Activated T-helper 2 cell treated with anti-CD3 and anti-CD28 coated beads, Interferon-gamma antibody, Interleukin-2, Interleukin-4, amounts not matched to agents 10 μg/mL and 5 μg/mL and 100 μg/mL, durations not matched to agents 14 hours and 24 hours and 36 hours (primary cell): ENCODE results near the gene ARSD. TPM values are rescaled to one million over a fixed set of nuclear protein-coding genes. Genes with fewer than 3 reads are reported as not detected.
"Not testable (repeated sequence)": the region's sequence is repeated elsewhere in the genome, so short reads cannot be mapped to it uniquely, and the experiment has no call there.

ENCODE experiments used
- DNase-seq: peaks from one replicate; pipeline ENCODE4 v3.0.0; 2021; ENCODE audit warnings: low spot score
- H3K27ac Mint-ChIP-seq: one replicate; pipeline ENCODE4 v1.8.0; 2021; ENCODE audit warnings: mixed read lengths
- H3K27me3 Mint-ChIP-seq: one replicate; pipeline ENCODE4 v1.8.0; 2021; ENCODE audit warnings: low read depth, mixed read lengths
- H3K36me3 Mint-ChIP-seq: one replicate; pipeline ENCODE4 v1.8.0; 2021; ENCODE audit warnings: low read depth, mixed read lengths
- H3K4me1 Mint-ChIP-seq: one replicate; pipeline ENCODE4 v1.8.0; 2021; ENCODE audit warnings: low read depth, mixed read lengths
- H3K4me3 Mint-ChIP-seq: one replicate; pipeline ENCODE4 v1.8.0; 2021; ENCODE audit warnings: low read depth, mild to moderate bottlenecking, moderate library complexity, mixed read lengths
- H3K9me3 Mint-ChIP-seq: one replicate; pipeline ENCODE4 v1.8.0; 2021; ENCODE audit warnings: mixed read lengths
- intact Hi-C: fragments of 100-400 bp; cut with micrococcal nuclease; formaldehyde crosslinking; loops from one replicate; pipeline ENCODE4 v1.15.1; 2023
- total RNA-seq: library from RNA; stranded (reverse); gene quantifications from 2 replicates; pipeline ENCODE4 v1.2.3, GENCODE V29; 2022

The ARSD gene
- total RNA-seq, 1 donor from 2014 or later = 2.1 TPM

GRCh38 chrX:2960861-2961515 is 31.8 kb upstream of the ARSD start:
- Mint-ChIP-seq H3K27ac (no peak overlapping the region), H3K9me3 (no peaks in the 10 kb centered on the region)

GRCh38 chrX:2958199-2958598 is 29.1 kb upstream of the ARSD start:
- Mint-ChIP-seq H3K36me3 (no peaks in the 10 kb centered on the region), H3K4me1 (no peaks in the 10 kb centered on the region), H3K27ac (no peak overlapping the region), H3K9me3 (no peaks in the 10 kb centered on the region), H3K4me3 (no peak overlapping the region), H3K27me3 (no peaks in the 10 kb centered on the region)
- DNase-seq = no peak
- intact Hi-C loops = no loop called here

More at GRCh38 chrX:2960861-2961515, 31.8 kb upstream of the ARSD start:
- Mint-ChIP-seq H3K36me3 (no peaks in the 10 kb centered on the region), H3K4me1 (no peaks in the 10 kb centered on the region), H3K4me3 (no peak overlapping the region), H3K27me3 (no peaks in the 10 kb centered on the region)
- DNase-seq = no peak
- intact Hi-C loops = no loop called here

GRCh38 chrX:2955838-2956237 is 26.7 kb upstream of the ARSD start:
- no peak for DNase-seq
- Mint-ChIP-seq H3K36me3 (no peaks in the 10 kb centered on the region), H3K27ac (no peak overlapping the region), H3K27me3 (no peaks in the 10 kb centered on the region), H3K4me3 (no peak overlapping the region), H3K4me1 (no peaks in the 10 kb centered on the region), H3K9me3 (no peaks in the 10 kb centered on the region)
- intact Hi-C loops = no loop called here

GRCh38 chrX:2955281-2955680 is 26.1 kb upstream of the ARSD start:
- Mint-ChIP-seq H3K27ac (no peak overlapping the region), H3K27me3 (no peaks in the 10 kb centered on the region), H3K36me3 (no peaks in the 10 kb centered on the region), H3K4me1 (no peaks in the 10 kb centered on the region), H3K9me3 (no peaks in the 10 kb centered on the region), H3K4me3 (no peak overlapping the region)
- DNase-seq = no peak
- intact Hi-C loops = no loop called here

GRCh38 chrX:2954541-2954940 is 25.4 kb upstream of the ARSD start:
- Mint-ChIP-seq H3K27me3 (no peaks in the 10 kb centered on the region), H3K4me3 (no peak overlapping the region), H3K9me3 (no peaks in the 10 kb centered on the region), H3K27ac (no peak overlapping the region), H3K4me1 (no peaks in the 10 kb centered on the region), H3K36me3 (no peaks in the 10 kb centered on the region)
- intact Hi-C loops = no loop called here
- DNase-seq = no peak

- intact Hi-C loops = not testable (repeated sequence)
These were observed 8.8 kb upstream of the ARSD start for GRCh38 chrX:2937942-2938341.

DNA sequence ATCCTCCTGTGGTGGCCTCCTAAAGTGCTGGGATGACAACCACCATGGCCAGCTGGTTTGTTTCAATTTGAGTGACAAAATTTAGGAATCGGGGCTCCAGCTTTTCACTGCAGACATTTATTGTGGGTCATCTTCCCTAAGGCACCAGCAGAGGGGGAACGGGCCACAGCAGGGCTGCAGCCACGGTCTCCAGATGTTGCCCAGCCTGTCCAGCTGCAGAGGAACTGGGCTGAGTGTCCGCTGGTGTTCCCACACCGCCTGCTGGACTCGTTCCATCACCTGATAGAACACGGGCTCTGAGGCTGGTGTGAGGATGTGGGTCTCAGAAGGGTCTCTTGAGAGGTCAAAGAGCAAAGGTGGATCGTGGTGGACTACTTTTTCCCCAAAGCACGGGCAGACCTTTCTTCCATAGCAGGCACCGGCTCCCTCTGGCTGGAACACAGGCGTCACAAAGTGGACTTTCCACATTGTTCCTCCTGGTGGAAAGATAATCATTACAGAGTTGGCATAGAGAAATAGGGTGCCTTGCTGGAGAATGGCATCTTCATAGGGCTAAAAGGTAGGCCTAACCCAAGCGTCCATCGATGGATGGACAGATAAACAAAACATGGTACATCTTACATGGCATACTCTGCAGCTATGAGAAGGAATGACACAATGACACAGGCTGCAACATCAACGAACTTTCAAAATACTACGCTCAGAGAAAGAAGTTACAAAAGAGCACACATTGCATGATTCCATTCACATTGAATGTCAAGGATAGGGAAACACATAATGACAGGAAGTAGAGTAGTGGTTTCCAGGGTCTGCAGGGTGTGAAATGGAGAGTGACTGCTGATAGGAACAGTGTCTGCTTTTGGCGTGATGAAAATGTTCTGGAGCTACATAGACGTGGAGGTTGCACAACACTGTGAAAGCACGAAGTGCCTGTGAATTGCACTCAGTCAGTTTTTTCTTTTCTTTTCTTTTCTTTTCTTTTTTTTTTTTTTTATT is 5.9 kb upstream of the ARSD start:
- Mint-ChIP-seq H3K27me3 (peaks cover 3% of the 10 kb centered on the region), H3K27ac (no peak overlapping the region), H3K9me3 (peaks cover 4% of the 10 kb centered on the region), H3K4me1 (no peaks in the 10 kb centered on the region), H3K36me3 (no peaks in the 10 kb centered on the region), H3K4me3 (no peak overlapping the region)
- intact Hi-C loops = no loop called here
- no peak for DNase-seq

More at GRCh38 chrX:2937942-2938341, 8.8 kb upstream of the ARSD start:
- H3K27ac Mint-ChIP-seq, H3K4me1 Mint-ChIP-seq, H3K36me3 Mint-ChIP-seq, H3K4me3 Mint-ChIP-seq, H3K27me3 Mint-ChIP-seq, DNase-seq, H3K9me3 Mint-ChIP-seq: not testable (repeated sequence)

- intact Hi-C loops = no loop called here
These were observed 4.2 kb upstream of the ARSD start for GRCh38 chrX:2933125-2933900.

GRCh38 chrX:2931612-2932011 is 2.5 kb upstream of the ARSD start:
- Mint-ChIP-seq H3K36me3 (no peaks in the 10 kb centered on the region), H3K27me3 (peaks cover 4% of the 10 kb centered on the region), H3K9me3 (peaks cover 4% of the 10 kb centered on the region), H3K4me3 (no peak overlapping the region), H3K4me1 (no peaks in the 10 kb centered on the region), H3K27ac (no peak overlapping the region)
- intact Hi-C loops = no loop called here
- DNase-seq = no peak

More at GRCh38 chrX:2933125-2933900, 4.2 kb upstream of the ARSD start:
- H3K4me1 Mint-ChIP-seq = no peaks in the 10 kb centered on the region
- H3K27ac Mint-ChIP-seq = no peak overlapping the region
- DNase-seq = no peak
- no peaks in the 10 kb centered on the region for H3K36me3 Mint-ChIP-seq
- no peak overlapping the region for H3K4me3 Mint-ChIP-seq
- H3K9me3 Mint-ChIP-seq = peaks cover 4% of the 10 kb centered on the region
- H3K27me3 Mint-ChIP-seq = peaks cover 4% of the 10 kb centered on the region

DNA sequence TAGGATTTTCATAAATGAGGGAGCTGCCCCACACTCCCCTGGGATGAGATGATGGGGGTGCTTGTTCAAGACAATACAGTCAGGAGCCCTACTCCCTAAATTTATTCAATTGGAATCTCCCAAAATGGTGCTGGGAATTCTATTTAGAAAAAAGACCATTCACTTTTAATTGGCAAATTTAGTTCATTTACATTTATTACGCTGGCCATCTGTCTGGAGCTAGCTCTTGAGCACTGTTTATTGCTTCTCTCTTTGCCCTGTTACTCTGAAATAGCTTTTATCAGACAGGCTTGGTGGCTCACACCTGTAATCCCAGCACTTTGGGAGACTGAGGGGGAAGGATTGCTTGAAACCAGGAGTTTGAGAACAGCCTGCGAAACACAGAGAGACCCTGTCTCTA is 2.0 kb upstream of the ARSD start:
- Mint-ChIP-seq H3K4me3 (no peak overlapping the region), H3K4me1 (no peaks in the 10 kb centered on the region), H3K27me3 (peaks cover 4% of the 10 kb centered on the region), H3K27ac (no peak overlapping the region), H3K9me3 (peaks cover 4% of the 10 kb centered on the region), H3K36me3 (no peaks in the 10 kb centered on the region)
- intact Hi-C loops = no loop called here
- DNase-seq = no peak

GRCh38 chrX:2928191-2928582 is 952 bp downstream of the ARSD start:
- no peaks in the 10 kb centered on the region for H3K4me1 Mint-ChIP-seq
- no peaks in the 10 kb centered on the region for H3K36me3 Mint-ChIP-seq
- peak overlapping the region; percentile 38 for H3K27ac Mint-ChIP-seq
- intact Hi-C loops = no loop called here
- H3K27me3 Mint-ChIP-seq = peaks cover 4% of the 10 kb centered on the region
- no peak for DNase-seq
- peaks cover 4% of the 10 kb centered on the region for H3K9me3 Mint-ChIP-seq
- peak overlapping the region; percentile 47 for H3K4me3 Mint-ChIP-seq

GRCh38 chrX:2926664-2927275 is 2.4 kb downstream of the ARSD start:
- H3K36me3 Mint-ChIP-seq = no peaks in the 10 kb centered on the region
- no peaks in the 10 kb centered on the region for H3K4me1 Mint-ChIP-seq
- no peak for DNase-seq
- H3K9me3 Mint-ChIP-seq = peaks cover 4% of the 10 kb centered on the region
- H3K4me3 Mint-ChIP-seq = peak overlapping the region; percentile 26
- peaks cover 4% of the 10 kb centered on the region for H3K27me3 Mint-ChIP-seq
- intact Hi-C loops = no loop called here
- no peak overlapping the region for H3K27ac Mint-ChIP-seq
